GM12878 (cell line): ENCODE data around the gene NECTIN2. TPM values are rescaled to one million over a fixed set of nuclear protein-coding genes. Genes with fewer than 3 reads are reported as not detected.

Experiments used
- ATAC-seq: fragments of 200-7000 bp; cut with Tn5 transposase; 3 replicates; pipeline ENCODE4 v1.9.1; 2020; ENCODE audit warnings: mild to moderate bottlenecking, moderate library complexity
- BruUV-seq: library from RNA; stranded (reverse); fragments of 400-500 nt; replicated peaks from 2 replicates; lab custom pipeline; 2021; lab: Mats Ljungman, UMichigan
- CTCF ChIA-PET: fragments of 300-600 bp; sonication (Branson Sonifier 250); formaldehyde crosslinking; extraction: SDS; loops from one replicate; lab custom pipeline; 2021; ENCODE audit warnings: inconsistent platforms; lab: Yijun Ruan, JAX
- POLR2A ChIA-PET: fragments of 350-600 bp; formaldehyde crosslinking; extraction: SDS; loops from one replicate; lab custom pipeline; 2021; ENCODE audit warnings: inconsistent platforms; lab: Charles Lee
- RAD21 ChIA-PET: fragments of 300-600 bp; sonication (Branson Sonifier 250); formaldehyde crosslinking; loops from one replicate; lab custom pipeline; 2023; ENCODE audit warnings: antibody characterized with exemption; ENCODE audit not compliant: unreplicated experiment; lab: Charles Lee
- SMC1A ChIA-PET: fragments of 300-600 bp; sonication (Branson Sonifier 250); formaldehyde crosslinking; loops from one replicate; lab custom pipeline; 2023; ENCODE audit not compliant: unreplicated experiment, uncharacterized antibody; lab: Charles Lee
- DNase-seq: peaks from one replicate; pipeline ENCODE4 v3.0.0-alpha.2; 2011; ENCODE audit warnings: low read depth, low spot score
- FAIRE-seq: peaks from 3 replicates; lab custom pipeline; 2011; peaks lifted over from hg19 to GRCh38; lab: Jason Lieb, UNC
- H2AFZ ChIP-seq: 2 replicates; pipeline ENCODE4 v1.6.0; 2011; ENCODE audit warnings: low read depth, low read length, control low read depth; ENCODE audit not compliant: control insufficient read depth
- H3K27ac ChIP-seq: 2 replicates; pipeline ENCODE4 v1.5.1; 2011; ENCODE audit warnings: control low read depth; ENCODE audit not compliant: control insufficient read depth, insufficient read depth
- H3K27me3 ChIP-seq, 2 experiments: replicated peaks in 1 of 2; 2 replicates each; pipeline versions ENCODE4 v1.6.0 to v1.6.1; 2011; ENCODE audit warnings: low read length in 1 of 2; ENCODE audit not compliant: control insufficient read depth in 2 of 2, insufficient read depth in 2 of 2
- H3K36me3 ChIP-seq, 2 experiments: 2 replicates each; pipeline ENCODE4 v1.5.1; 2011; ENCODE audit warnings: low read length in 1 of 2; ENCODE audit not compliant: control insufficient read depth in 2 of 2, insufficient read depth in 2 of 2
- H3K4me1 ChIP-seq: 2 replicates; pipeline ENCODE4 v1.6.1; 2011; ENCODE audit warnings: mild to moderate bottlenecking, low read length, moderate library complexity, mixed read lengths; ENCODE audit not compliant: control insufficient read depth, insufficient read depth
- H3K4me2 ChIP-seq: 2 replicates; pipeline ENCODE4 v1.6.0; 2011; ENCODE audit warnings: control low read depth; ENCODE audit not compliant: control insufficient read depth, insufficient read depth
- H3K4me3 ChIP-seq: fragments of 200-600 bp; sonication (generic); 2 replicates; pipeline ENCODE4 v1.5.1; 2016
- H3K79me2 ChIP-seq: 2 replicates; pipeline ENCODE4 v1.6.0; 2011; ENCODE audit warnings: low read length; ENCODE audit not compliant: control insufficient read depth, insufficient read depth
- H3K9ac ChIP-seq: 2 replicates; pipeline ENCODE4 v1.8.0; 2011; ENCODE audit warnings: low read length, control low read depth, mixed read lengths; ENCODE audit not compliant: control insufficient read depth, insufficient read depth
- H3K9me3 ChIP-seq: replicated peaks from 3 replicates; pipeline ENCODE4 v1.5.1; 2011; ENCODE audit warnings: mild to moderate bottlenecking, low read length; ENCODE audit not compliant: control insufficient read depth, insufficient read depth
- H4K20me1 ChIP-seq: 2 replicates; pipeline ENCODE4 v1.6.0; 2011; ENCODE audit not compliant: control insufficient read depth, insufficient read depth
- CREB1 ChIP-seq: IDR thresholded peaks from 2 replicates; pipeline ENCODE4 v1.6.1; 2012; ENCODE audit warnings: low read depth, mild to moderate bottlenecking, inconsistent platforms
- E2F8 ChIP-seq: fragments of 450-650 bp; IDR thresholded peaks from 2 replicates; pipeline ENCODE4 v1.6.1; 2018; ENCODE audit warnings: mild to moderate bottlenecking, low read depth, moderate library complexity; ENCODE audit not compliant: partially characterized antibody
- EED ChIP-seq: sonication (generic); IDR thresholded peaks from 2 replicates; pipeline ENCODE4 v1.6.1; 2016; ENCODE audit warnings: antibody characterized with exemption, low read depth
- HDGF ChIP-seq: fragments of 450-650 bp; IDR thresholded peaks from 2 replicates; pipeline ENCODE4 v1.6.1; 2016; ENCODE audit warnings: antibody characterized with exemption
- IKZF2 ChIP-seq, 2 experiments: fragments of 450-650 bp; IDR thresholded peaks; 2 replicates each; pipeline ENCODE4 v1.6.1; 2017; ENCODE audit warnings: mild to moderate bottlenecking in 2 of 2, moderate library complexity in 2 of 2
- MEF2A ChIP-seq: IDR thresholded peaks from 2 replicates; pipeline ENCODE4 v1.6.1; 2011; ENCODE audit warnings: low read depth, mild to moderate bottlenecking, low read length, moderate library complexity; ENCODE audit not compliant: insufficient read depth
- MTA2 ChIP-seq: fragments of 450-650 bp; IDR thresholded peaks from 2 replicates; pipeline ENCODE4 v1.6.1; 2016; ENCODE audit warnings: low read depth, mild to moderate bottlenecking, moderate library complexity
- NFYA ChIP-seq: IDR thresholded peaks from 2 replicates; pipeline ENCODE4 v1.6.1; 2011; ENCODE audit warnings: low read depth, mild to moderate bottlenecking, low read length, improper control_type of control experiment, borderline replicate concordance
- NKRF ChIP-seq: fragments of 450-650 bp; conservative IDR thresholded peaks from 2 replicates; pipeline ENCODE4 v1.6.1; 2017; ENCODE audit warnings: mild to moderate bottlenecking, moderate library complexity
- STAT3 ChIP-seq: IDR thresholded peaks from 2 replicates; pipeline ENCODE4 v1.6.1; 2011; ENCODE audit warnings: low read depth, low read length, improper control_type of control experiment
- SUZ12 ChIP-seq: fragments of 200-600 bp; sonication (generic); IDR thresholded peaks from one replicate; pipeline ENCODE4 v1.6.1; 2018; ENCODE audit warnings: antibody characterized with exemption, mild to moderate bottlenecking; ENCODE audit not compliant: unreplicated experiment
- ZNF207 ChIP-seq: fragments of 450-650 bp; IDR thresholded peaks from 2 replicates; pipeline ENCODE4 v1.6.1; 2014; ENCODE audit warnings: antibody characterized with exemption, mild to moderate bottlenecking, borderline replicate concordance
- WGBS: methylation state at CpG from one replicate; pipeline ENCODE4 v1.1.6; 2016; ENCODE audit warnings: low lambda C conversion rate; ENCODE audit not compliant: insufficient replicate concordance, insufficient coverage; ENCODE audit errors: missing lambda C conversion rate; 5-methylcytosine and 5-hydroxymethylcytosine counted together
- in situ Hi-C: fragments of 300-500 bp; cut with MboI; formaldehyde crosslinking; loops from 9 replicates; pipeline ENCODE4 v1.14.3; 2018; ENCODE audit warnings: mixed read lengths
- intact Hi-C: fragments of 100-400 bp; cut with micrococcal nuclease; formaldehyde crosslinking; loops from one replicate; pipeline ENCODE4 v1.14.2; 2022; ENCODE audit not compliant: unreplicated experiment
- polyA plus RNA-seq, 11 experiments: library from polyadenylated mRNA; depleted of rRNA in 4 of 11; unstranded in 6 of 11; stranded (reverse) in 5 of 11; fragments of >200 nt; fragmentation: Nextera tagmentation in 4 of 11; fragmentation: Illumina TruSeq in 1 of 11; extraction: Ambion mirVana in 4 of 11; extraction: Trizol in 1 of 11; gene quantifications; 1 replicate in 1 of 11; 2 replicates in 10 of 11; pipeline versions ENCODE4 v1.2.1 to v1.2.3, GENCODE V29; 2011 to 2016; ENCODE audit warnings: inconsistent platforms in 2 of 11, missing spikeins in 2 of 11, low read depth in 1 of 11
- total RNA-seq, 4 experiments: library from RNA; depleted of rRNA in 3 of 4; stranded (reverse); fragments of >200 nt in 3 of 4; fragmentation: Illumina TruSeq in 1 of 4; extraction: Trizol in 1 of 4; gene quantifications; 2 replicates each; pipeline versions ENCODE4 v1.2.1 to v1.2.3, GENCODE V29; 2013 to 2021
- TF ChIP-seq, protein P1 (sequence below): IDR thresholded peaks from 2 replicates; pipeline ENCODE4 v1.6.1; 2012; ENCODE audit warnings: low read depth, low read length, improper control_type of control experiment
- TF ChIP-seq, protein P2 (sequence below): IDR thresholded peaks from 2 replicates; pipeline ENCODE4 v1.6.1; 2012; ENCODE audit warnings: low read depth, low read length, improper control_type of control experiment

Gene NECTIN2
- total and polyA plus RNA-seq, 10 of the 15 experiments (the other 5 are each of a cell fraction or from before 2014, with no cell fraction given): 0.05 to 0.36 (median 0.26) TPM; not detected in 5

GRCh38 chr19:44893332-44894051, 47.4 kb downstream of the NECTIN2 start:
- H3K4me1 ChIP-seq: peaks cover 19% of the 10 kb centered on the region
- TF ChIP-seq CREB1: no peak
- no peak for TF ChIP-seq EED
- no peak for TF ChIP-seq E2F8
- TF ChIP-seq SUZ12: no peak
- TF ChIP-seq, protein P1, sequence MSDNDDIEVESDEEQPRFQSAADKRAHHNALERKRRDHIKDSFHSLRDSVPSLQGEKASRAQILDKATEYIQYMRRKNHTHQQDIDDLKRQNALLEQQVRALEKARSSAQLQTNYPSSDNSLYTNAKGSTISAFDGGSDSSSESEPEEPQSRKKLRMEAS: no peak
- no peak for TF ChIP-seq NKRF
- TF ChIP-seq NFYA: no peak
- TF ChIP-seq MEF2A: no peak
- no peak for TF ChIP-seq HDGF
- no peak for TF ChIP-seq MTA2
- TF ChIP-seq ZNF207: no peak
- TF ChIP-seq, protein P2, sequence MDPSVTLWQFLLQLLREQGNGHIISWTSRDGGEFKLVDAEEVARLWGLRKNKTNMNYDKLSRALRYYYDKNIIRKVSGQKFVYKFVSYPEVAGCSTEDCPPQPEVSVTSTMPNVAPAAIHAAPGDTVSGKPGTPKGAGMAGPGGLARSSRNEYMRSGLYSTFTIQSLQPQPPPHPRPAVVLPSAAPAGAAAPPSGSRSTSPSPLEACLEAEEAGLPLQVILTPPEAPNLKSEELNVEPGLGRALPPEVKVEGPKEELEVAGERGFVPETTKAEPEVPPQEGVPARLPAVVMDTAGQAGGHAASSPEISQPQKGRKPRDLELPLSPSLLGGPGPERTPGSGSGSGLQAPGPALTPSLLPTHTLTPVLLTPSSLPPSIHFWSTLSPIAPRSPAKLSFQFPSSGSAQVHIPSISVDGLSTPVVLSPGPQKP: no peak
- TF ChIP-seq IKZF2 (IDR thresholded peaks at IDR 0.05): no peak
- no peak for TF ChIP-seq STAT3
- no peaks in the 10 kb centered on the region for H3K27me3 ChIP-seq
- no peak overlapping the region for H3K9ac ChIP-seq
- ChIA-PET RAD21 (no interaction called here), SMC1A (no interaction called here), POLR2A (no interaction called here), CTCF (interaction anchor here (1.0 kb wide), 1 partner anchor 12 kb away, joined by 3 read pairs; the partner anchor contains the start of gene APOE)
- H3K9me3 ChIP-seq: peaks cover 1% of the 10 kb centered on the region; the same call in 1 of the 3 replicates
- H4K20me1 ChIP-seq: no peaks in the 10 kb centered on the region
- FAIRE-seq (no peak), ATAC-seq (no peak), DNase-seq (no peak)
- over 99% methylated on average over 18 of the region's 18 CpGs for WGBS
- BruUV-seq: no TSS peak
- in situ Hi-C loops: no loop called here
- H3K27ac ChIP-seq: no peak overlapping the region
- H3K4me2 ChIP-seq: 0 out of 2 replicates have a peak overlapping the region, but pooled peaks have one; percentile 96
- H3K36me3 ChIP-seq: peaks cover 5 to 23% of the 10 kb centered on the region in 2 experiments; a peak in 3 of 4 replicates
- no peak overlapping the region for H3K4me3 ChIP-seq
- H2AFZ ChIP-seq: no peak overlapping the region
- peaks cover 32% of the 10 kb centered on the region for H3K79me2 ChIP-seq
- intact Hi-C loops: loop anchor here (5.0 kb wide), 1 partner anchor 46 kb away; the partner anchor contains the start of gene NECTIN2
